NCI-H2029 treated with DMSO at 0.1 percent for 48 hours (cell line): Measurements from ENCODE around the gene EIF3D.

Experiments used
- DNase-seq: peaks from one replicate; lab custom pipeline; 2025; lab: John Stamatoyannopoulos, UW

The EIF3D gene

GRCh38 chr22:36507518-36508010, 21.4 kb downstream of the EIF3D start:
- DNase-seq: no peak

GRCh38 chr22:36506637-36507517, 22.1 kb downstream of the EIF3D start, which contains the start of gene FOXRED2:
Gene FOXRED2 (minus strand): TSS chr22:36507040. CDS start chr22:36506422, 618 bp downstream.
- DNase-seq: peak; percentile 74

GRCh38 chr22:36505998-36506635, 22.8 kb downstream of the EIF3D start:
- no peak for DNase-seq

- no peak for DNase-seq
Observed at GRCh38 chr22:36497910-36498665, 30.9 kb downstream of the EIF3D start.

- DNase-seq: peak; percentile 56
Observed at GRCh38 chr22:36493690-36494110, 35.3 kb downstream of the EIF3D start.

- DNase-seq: no peak
Observed at GRCh38 chr22:36492109-36492508, 36.9 kb downstream of the EIF3D start.

GRCh38 chr22:36491155-36491554, 37.8 kb downstream of the EIF3D start:
- no peak for DNase-seq

- no peak for DNase-seq
Observed at GRCh38 chr22:36486619-36487384, 42.2 kb downstream of the EIF3D start.

- DNase-seq: peak; percentile 82
Observed at GRCh38 chr22:36481393-36482168, 47.4 kb downstream of the EIF3D start, which contains the start of gene TXN2. Gene TXN2 (minus strand): TSS chr22:36481640. CDS start chr22:36480837, 803 bp downstream.

- no peak for DNase-seq
Observed at GRCh38 chr22:36480941-36481392, 48.0 kb downstream of the EIF3D start.

GRCh38 chr22:36478966-36479365, 50.0 kb downstream of the EIF3D start:
- DNase-seq: no peak

GRCh38 chr22:36475341-36475740, 53.6 kb downstream of the EIF3D start:
- no peak for DNase-seq

- DNase-seq: no peak
Observed at GRCh38 chr22:36472689-36473088, 56.3 kb downstream of the EIF3D start.

- DNase-seq: no peak
Observed at GRCh38 chr22:36471341-36471821, 57.6 kb downstream of the EIF3D start.

- no peak for DNase-seq
Observed at GRCh38 chr22:36470994-36471331, 58.0 kb downstream of the EIF3D start.

- DNase-seq: peak; percentile 56
Observed at GRCh38 chr22:36470162-36470993, 58.6 kb downstream of the EIF3D start.

GRCh38 chr22:36469094-36469710, 59.8 kb downstream of the EIF3D start:
- no peak for DNase-seq

GRCh38 chr22:36467946-36468345, 61.0 kb downstream of the EIF3D start:
- DNase-seq: no peak
